Hepatocyte (in vitro differentiated cells): Measurements from ENCODE around the gene CCDC88C. TPM values are rescaled to one million over a fixed set of nuclear protein-coding genes. Genes with fewer than 3 reads are reported as not detected.

Experiments used
- DNase-seq: peaks from one replicate; pipeline ENCODE4 v3.0.0-alpha.2; 2016; ENCODE audit warnings: low spot score
- H2AFZ ChIP-seq: fragments of 200-600 bp; sonication (generic); 2 replicates; pipeline ENCODE4 v1.6.0; 2016; ENCODE audit warnings: antibody characterized with exemption, mild to moderate bottlenecking
- H3K27ac ChIP-seq: fragments of 200-600 bp; sonication (generic); 2 replicates; pipeline ENCODE4 v1.5.1; 2016; ENCODE audit warnings: mild to moderate bottlenecking
- H3K27me3 ChIP-seq: fragments of 200-600 bp; sonication (generic); 2 replicates; pipeline ENCODE4 v1.6.1; 2016
- H3K36me3 ChIP-seq: fragments of 200-600 bp; sonication (generic); replicated peaks from 2 replicates; pipeline ENCODE4 v1.5.1; 2016; ENCODE audit warnings: low read depth; ENCODE audit not compliant: insufficient read depth
- H3K4me1 ChIP-seq: fragments of 200-600 bp; sonication (generic); 2 replicates; pipeline ENCODE4 v1.5.1; 2016; ENCODE audit warnings: mild to moderate bottlenecking, moderate library complexity; ENCODE audit not compliant: insufficient read depth
- H3K4me2 ChIP-seq: fragments of 200-600 bp; sonication (generic); 2 replicates; pipeline ENCODE4 v1.6.0; 2016
- H3K4me3 ChIP-seq: fragments of 200-600 bp; sonication (generic); 2 replicates; pipeline ENCODE4 v1.5.1; 2016; ENCODE audit warnings: mild to moderate bottlenecking
- H3K79me2 ChIP-seq: fragments of 200-600 bp; sonication (generic); 2 replicates; pipeline ENCODE4 v1.6.0; 2017; ENCODE audit warnings: mild to moderate bottlenecking
- H3K9me2 ChIP-seq: fragments of 200-600 bp; sonication (generic); replicated peaks from 2 replicates; pipeline ENCODE4 v1.6.0; 2017; ENCODE audit warnings: mild to moderate bottlenecking; ENCODE audit not compliant: insufficient read depth
- H3K9me3 ChIP-seq: fragments of 200-600 bp; sonication (generic); 2 replicates; pipeline ENCODE4 v1.5.1; 2016; ENCODE audit warnings: low read depth, mild to moderate bottlenecking
- H4K20me1 ChIP-seq: fragments of 200-600 bp; sonication (generic); 2 replicates; pipeline ENCODE4 v1.6.0; 2016; ENCODE audit warnings: mild to moderate bottlenecking; ENCODE audit not compliant: insufficient read depth, poor library complexity, severe bottlenecking
- EZH2 ChIP-seq: fragments of 200-600 bp; sonication (generic); IDR thresholded peaks from 2 replicates; pipeline ENCODE4 v1.6.1; 2016; ENCODE audit warnings: antibody characterized with exemption, mild to moderate bottlenecking, borderline replicate concordance
- EZH2phosphoT487 ChIP-seq: fragments of 200-600 bp; sonication (generic); IDR thresholded peaks from one replicate; pipeline ENCODE4 v1.6.1; 2018; ENCODE audit warnings: antibody characterized with exemption, mild to moderate bottlenecking, low read depth, moderate library complexity; ENCODE audit not compliant: unreplicated experiment, severe bottlenecking
- WGBS: methylation state at CpG from one replicate; pipeline ENCODE4 v1.1.6; 2016; ENCODE audit warnings: low lambda C conversion rate; ENCODE audit errors: missing lambda C conversion rate; 5-methylcytosine and 5-hydroxymethylcytosine counted together
- polyA plus RNA-seq: library from polyadenylated mRNA; unstranded; fragments of >200 nt; fragmentation: Nextera tagmentation; extraction: Ambion mirVana; gene quantifications from 2 replicates; pipeline ENCODE4 v1.2.1, GENCODE V29; 2016
- total RNA-seq: library from RNA; depleted of rRNA; stranded (reverse); fragments of >200 nt; gene quantifications from 2 replicates; pipeline ENCODE4 v1.2.3, GENCODE V29; 2014
- TF ChIP-seq, protein P1 (sequence below): fragments of 200-600 bp; sonication (generic); IDR thresholded peaks from 2 replicates; pipeline ENCODE4 v1.5.1; 2016; ENCODE audit warnings: antibody characterized with exemption, mild to moderate bottlenecking; ENCODE audit not compliant: poor library complexity

CCDC88C gene
- total and polyA plus RNA-seq, 2 experiments from 2014 or later, result 5.9 to 11.3 TPM

DNA sequence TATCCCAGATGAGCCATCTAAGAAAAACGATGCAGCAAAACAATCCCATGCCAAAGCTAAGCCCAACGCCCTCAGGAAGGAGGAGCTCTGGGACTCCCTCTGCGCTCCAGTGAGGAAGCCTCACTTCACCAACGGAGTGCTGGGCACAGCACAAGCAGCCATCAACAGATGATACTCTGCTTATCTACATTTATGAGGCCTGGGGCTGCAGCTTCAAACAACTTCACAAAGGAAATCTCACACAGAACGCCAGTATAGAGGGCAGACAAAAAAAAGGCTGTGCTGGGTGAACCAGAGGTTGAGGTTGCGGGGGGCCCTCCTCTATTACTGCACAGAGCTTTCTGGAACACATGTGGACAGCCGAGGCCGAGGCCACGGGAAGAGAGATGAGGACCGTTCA lies 138.3 kb downstream of the CCDC88C start:
- H3K9me2 ChIP-seq, result no peaks in the 10 kb centered on the region
- 86% methylated on average over 10 of the region's 10 CpGs for WGBS
- no peak overlapping the region for H3K27ac ChIP-seq
- H3K27me3 ChIP-seq, result no peaks in the 10 kb centered on the region
- peaks cover 3% of the 10 kb centered on the region for H3K36me3 ChIP-seq
- no peak for DNase-seq
- no peak overlapping the region for H3K4me2 ChIP-seq
- H3K4me3 ChIP-seq, result no peak overlapping the region
- no peaks in the 10 kb centered on the region for H4K20me1 ChIP-seq
- no peaks in the 10 kb centered on the region for H3K9me3 ChIP-seq
- TF ChIP-seq EZH2 (no peak), EZH2phosphoT487 (no peak)
- TF ChIP-seq, protein P1, sequence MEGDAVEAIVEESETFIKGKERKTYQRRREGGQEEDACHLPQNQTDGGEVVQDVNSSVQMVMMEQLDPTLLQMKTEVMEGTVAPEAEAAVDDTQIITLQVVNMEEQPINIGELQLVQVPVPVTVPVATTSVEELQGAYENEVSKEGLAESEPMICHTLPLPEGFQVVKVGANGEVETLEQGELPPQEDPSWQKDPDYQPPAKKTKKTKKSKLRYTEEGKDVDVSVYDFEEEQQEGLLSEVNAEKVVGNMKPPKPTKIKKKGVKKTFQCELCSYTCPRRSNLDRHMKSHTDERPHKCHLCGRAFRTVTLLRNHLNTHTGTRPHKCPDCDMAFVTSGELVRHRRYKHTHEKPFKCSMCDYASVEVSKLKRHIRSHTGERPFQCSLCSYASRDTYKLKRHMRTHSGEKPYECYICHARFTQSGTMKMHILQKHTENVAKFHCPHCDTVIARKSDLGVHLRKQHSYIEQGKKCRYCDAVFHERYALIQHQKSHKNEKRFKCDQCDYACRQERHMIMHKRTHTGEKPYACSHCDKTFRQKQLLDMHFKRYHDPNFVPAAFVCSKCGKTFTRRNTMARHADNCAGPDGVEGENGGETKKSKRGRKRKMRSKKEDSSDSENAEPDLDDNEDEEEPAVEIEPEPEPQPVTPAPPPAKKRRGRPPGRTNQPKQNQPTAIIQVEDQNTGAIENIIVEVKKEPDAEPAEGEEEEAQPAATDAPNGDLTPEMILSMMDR, result no peak
- H2AFZ ChIP-seq, result no peak overlapping the region
- peaks cover 12% of the 10 kb centered on the region for H3K4me1 ChIP-seq
- H3K79me2 ChIP-seq, result no peaks in the 10 kb centered on the region

DNA sequence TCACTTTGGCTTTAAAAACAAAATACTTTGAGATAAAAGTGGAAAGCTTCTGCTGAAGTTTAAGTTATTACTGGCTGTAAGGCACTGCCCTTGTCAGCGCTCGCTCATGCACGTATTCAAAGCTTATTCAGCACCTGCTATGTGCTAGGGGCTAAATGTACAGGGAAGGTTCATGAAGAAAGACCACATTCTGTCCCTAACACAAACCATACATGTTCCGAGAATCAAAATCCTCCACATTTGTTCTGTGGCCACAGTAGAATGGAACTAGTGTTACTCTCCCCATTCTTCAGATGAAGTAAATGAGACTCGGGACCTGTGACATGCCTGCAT lies 139.3 kb downstream of the CCDC88C start:
- H2AFZ ChIP-seq, result no peak overlapping the region
- no peak for DNase-seq
- no peaks in the 10 kb centered on the region for H3K9me2 ChIP-seq
- H3K4me2 ChIP-seq, result no peak overlapping the region
- H3K27ac ChIP-seq, result no peak overlapping the region
- WGBS, result 92% methylated on average over 5 of the region's 5 CpGs
- H3K36me3 ChIP-seq, result peaks cover 3% of the 10 kb centered on the region
- no peaks in the 10 kb centered on the region for H3K79me2 ChIP-seq
- no peaks in the 10 kb centered on the region for H3K9me3 ChIP-seq
- H3K4me3 ChIP-seq, result no peak overlapping the region
- H3K27me3 ChIP-seq, result no peaks in the 10 kb centered on the region
- H4K20me1 ChIP-seq, result no peaks in the 10 kb centered on the region
- TF ChIP-seq, protein P1, result no peak
- no peak for TF ChIP-seq EZH2phosphoT487
- no peak for TF ChIP-seq EZH2
- H3K4me1 ChIP-seq, result peaks cover 1% of the 10 kb centered on the region

- Histone ChIP-seq H2AFZ (no peak overlapping the region), H3K27me3 (no peaks in the 10 kb centered on the region), H3K36me3 (peaks cover 3% of the 10 kb centered on the region), H3K4me2 (no peak overlapping the region), H3K9me3 (no peaks in the 10 kb centered on the region), H3K27ac (no peak overlapping the region), H4K20me1 (no peaks in the 10 kb centered on the region), H3K79me2 (no peaks in the 10 kb centered on the region), H3K9me2 (no peaks in the 10 kb centered on the region), H3K4me1 (no peaks in the 10 kb centered on the region), H3K4me3 (no peak overlapping the region)
- TF ChIP-seq EZH2phosphoT487, result no peak
- no peak for TF ChIP-seq EZH2
- TF ChIP-seq, protein P1, result no peak
- 96% methylated on average over 30 of the region's 30 CpGs for WGBS
- DNase-seq, result no peak
These were observed 139.9 kb downstream of the CCDC88C start for GRCh38 chr14:91277546-91278382.

- Histone ChIP-seq H3K9me2 (no peaks in the 10 kb centered on the region), H3K9me3 (no peaks in the 10 kb centered on the region), H3K4me2 (no peak overlapping the region), H3K36me3 (no peaks in the 10 kb centered on the region), H4K20me1 (no peaks in the 10 kb centered on the region), H3K79me2 (no peaks in the 10 kb centered on the region), H3K27ac (no peak overlapping the region), H3K4me1 (no peaks in the 10 kb centered on the region), H3K27me3 (no peaks in the 10 kb centered on the region), H3K4me3 (no peak overlapping the region), H2AFZ (no peak overlapping the region)
- no peak for TF ChIP-seq EZH2
- WGBS, result 95% methylated on average over 9 of the region's 9 CpGs
- DNase-seq, result no peak
These were observed 142.8 kb downstream of the CCDC88C start for GRCh38 chr14:91274796-91275195.
